GM12878 (cell line): Measurements from ENCODE around the gene ELOVL5. TPM values are rescaled to one million over a fixed set of nuclear protein-coding genes. Genes with fewer than 3 reads are reported as not detected.
A peak's percentile ranks its signal among the peaks of the same experiment; 100 is the strongest.

Experiments
- ATAC-seq: fragments of 200-7000 bp; cut with Tn5 transposase; 3 replicates; pipeline ENCODE4 v1.9.1; 2020; ENCODE audit warnings: mild to moderate bottlenecking, moderate library complexity
- BruUV-seq: library from RNA; stranded (reverse); fragments of 400-500 nt; replicated peaks from 2 replicates; lab custom pipeline; 2021; lab: Mats Ljungman, UMichigan
- CTCF ChIA-PET: fragments of 300-600 bp; sonication (Branson Sonifier 250); formaldehyde crosslinking; extraction: SDS; loops from one replicate; lab custom pipeline; 2021; ENCODE audit warnings: inconsistent platforms; lab: Yijun Ruan, JAX
- POLR2A ChIA-PET: fragments of 350-600 bp; formaldehyde crosslinking; extraction: SDS; loops from one replicate; lab custom pipeline; 2021; ENCODE audit warnings: inconsistent platforms; lab: Charles Lee
- RAD21 ChIA-PET: fragments of 300-600 bp; sonication (Branson Sonifier 250); formaldehyde crosslinking; loops from one replicate; lab custom pipeline; 2023; ENCODE audit warnings: antibody characterized with exemption; ENCODE audit not compliant: unreplicated experiment; lab: Charles Lee
- SMC1A ChIA-PET: fragments of 300-600 bp; sonication (Branson Sonifier 250); formaldehyde crosslinking; loops from one replicate; lab custom pipeline; 2023; ENCODE audit not compliant: unreplicated experiment, uncharacterized antibody; lab: Charles Lee
- DNase-seq: peaks from one replicate; pipeline ENCODE4 v3.0.0-alpha.2; 2011; ENCODE audit warnings: low read depth, low spot score
- FAIRE-seq: peaks from 3 replicates; lab custom pipeline; 2011; peaks lifted over from hg19 to GRCh38; lab: Jason Lieb, UNC
- H2AFZ ChIP-seq: 2 replicates; pipeline ENCODE4 v1.6.0; 2011; ENCODE audit warnings: low read depth, low read length, control low read depth; ENCODE audit not compliant: control insufficient read depth
- H3K27ac ChIP-seq: 2 replicates; pipeline ENCODE4 v1.5.1; 2011; ENCODE audit warnings: control low read depth; ENCODE audit not compliant: control insufficient read depth, insufficient read depth
- H3K27me3 ChIP-seq, 2 experiments: replicated peaks in 1 of 2; 2 replicates each; pipeline versions ENCODE4 v1.6.0 to v1.6.1; 2011; ENCODE audit warnings: low read length in 1 of 2; ENCODE audit not compliant: control insufficient read depth in 2 of 2, insufficient read depth in 2 of 2
- H3K36me3 ChIP-seq, 2 experiments: 2 replicates each; pipeline ENCODE4 v1.5.1; 2011; ENCODE audit warnings: low read length in 1 of 2; ENCODE audit not compliant: control insufficient read depth in 2 of 2, insufficient read depth in 2 of 2
- H3K4me1 ChIP-seq: 2 replicates; pipeline ENCODE4 v1.6.1; 2011; ENCODE audit warnings: mild to moderate bottlenecking, low read length, moderate library complexity, mixed read lengths; ENCODE audit not compliant: control insufficient read depth, insufficient read depth
- H3K4me2 ChIP-seq: 2 replicates; pipeline ENCODE4 v1.6.0; 2011; ENCODE audit warnings: control low read depth; ENCODE audit not compliant: control insufficient read depth, insufficient read depth
- H3K4me3 ChIP-seq: fragments of 200-600 bp; sonication (generic); 2 replicates; pipeline ENCODE4 v1.5.1; 2016
- H3K79me2 ChIP-seq: 2 replicates; pipeline ENCODE4 v1.6.0; 2011; ENCODE audit warnings: low read length; ENCODE audit not compliant: control insufficient read depth, insufficient read depth
- H3K9ac ChIP-seq: 2 replicates; pipeline ENCODE4 v1.8.0; 2011; ENCODE audit warnings: low read length, control low read depth, mixed read lengths; ENCODE audit not compliant: control insufficient read depth, insufficient read depth
- H3K9me3 ChIP-seq: replicated peaks from 3 replicates; pipeline ENCODE4 v1.5.1; 2011; ENCODE audit warnings: mild to moderate bottlenecking, low read length; ENCODE audit not compliant: control insufficient read depth, insufficient read depth
- H4K20me1 ChIP-seq: 2 replicates; pipeline ENCODE4 v1.6.0; 2011; ENCODE audit not compliant: control insufficient read depth, insufficient read depth
- CBFB ChIP-seq: IDR thresholded peaks from 2 replicates; pipeline ENCODE4 v1.6.1; 2016; ENCODE audit warnings: antibody characterized with exemption, low read depth
- DPF2 ChIP-seq: fragments of 450-650 bp; IDR thresholded peaks from 2 replicates; pipeline ENCODE4 v1.6.1; 2017; ENCODE audit warnings: mild to moderate bottlenecking
- FOS ChIP-seq: IDR thresholded peaks from 3 replicates; pipeline ENCODE4 v1.6.1; 2011; ENCODE audit warnings: borderline replicate concordance; ENCODE audit not compliant: insufficient read length; ENCODE audit errors: extremely low read depth
- GATAD2B ChIP-seq: fragments of 450-650 bp; conservative IDR thresholded peaks from 2 replicates; pipeline ENCODE4 v1.6.1; 2017; ENCODE audit warnings: low read depth, mild to moderate bottlenecking, moderate library complexity
- IKZF1 ChIP-seq: fragments of 450-650 bp; conservative IDR thresholded peaks from 2 replicates; pipeline ENCODE4 v1.6.1; 2017; ENCODE audit warnings: antibody characterized with exemption, mild to moderate bottlenecking
- IKZF2 ChIP-seq, 2 experiments: fragments of 450-650 bp; IDR thresholded peaks; 2 replicates each; pipeline ENCODE4 v1.6.1; 2017; ENCODE audit warnings: mild to moderate bottlenecking in 2 of 2, moderate library complexity in 2 of 2
- MTA2 ChIP-seq: fragments of 450-650 bp; IDR thresholded peaks from 2 replicates; pipeline ENCODE4 v1.6.1; 2016; ENCODE audit warnings: low read depth, mild to moderate bottlenecking, moderate library complexity
- NR2C1 ChIP-seq: fragments of 450-650 bp; IDR thresholded peaks from 2 replicates; pipeline ENCODE4 v1.6.1; 2017; ENCODE audit warnings: antibody characterized with exemption, mild to moderate bottlenecking, moderate library complexity
- NR2F1 ChIP-seq: fragments of 450-650 bp; conservative IDR thresholded peaks from 2 replicates; pipeline ENCODE4 v1.6.1; 2017; ENCODE audit warnings: mild to moderate bottlenecking
- POLR2A ChIP-seq: IDR thresholded peaks from 2 replicates; pipeline ENCODE4 v1.6.1; 2011; ENCODE audit warnings: low read depth, mild to moderate bottlenecking, low read length
- POU2F2 ChIP-seq: IDR thresholded peaks from 3 replicates; pipeline ENCODE4 v1.6.1; 2011; ENCODE audit warnings: low read depth, mild to moderate bottlenecking, low read length, borderline replicate concordance
- RUNX3 ChIP-seq: IDR thresholded peaks from 2 replicates; pipeline ENCODE4 v1.6.1; 2012; ENCODE audit warnings: low read length, inconsistent platforms
- SKIL ChIP-seq: fragments of 450-650 bp; IDR thresholded peaks from 2 replicates; pipeline ENCODE4 v1.6.1; 2017; ENCODE audit warnings: mild to moderate bottlenecking, low read depth, inconsistent platforms; ENCODE audit not compliant: poor library complexity, severe bottlenecking
- TAF1 ChIP-seq: IDR thresholded peaks from 2 replicates; pipeline ENCODE4 v1.6.1; 2011; ENCODE audit warnings: mild to moderate bottlenecking, low read depth, low read length, borderline replicate concordance
- ZNF217 ChIP-seq: fragments of 450-650 bp; IDR thresholded peaks from 2 replicates; pipeline ENCODE4 v1.6.1; 2017; ENCODE audit warnings: antibody characterized with exemption, mild to moderate bottlenecking
- ZNF24 ChIP-seq: fragments of 450-650 bp; IDR thresholded peaks from 2 replicates; pipeline ENCODE4 v1.6.1; 2017; ENCODE audit warnings: antibody characterized with exemption, mild to moderate bottlenecking
- WGBS: methylation state at CpG from one replicate; pipeline ENCODE4 v1.1.6; 2016; ENCODE audit warnings: low lambda C conversion rate; ENCODE audit not compliant: insufficient replicate concordance, insufficient coverage; ENCODE audit errors: missing lambda C conversion rate; 5-methylcytosine and 5-hydroxymethylcytosine counted together
- in situ Hi-C: fragments of 300-500 bp; cut with MboI; formaldehyde crosslinking; loops from 9 replicates; pipeline ENCODE4 v1.14.3; 2018; ENCODE audit warnings: mixed read lengths
- intact Hi-C: fragments of 100-400 bp; cut with micrococcal nuclease; formaldehyde crosslinking; loops from one replicate; pipeline ENCODE4 v1.14.2; 2022; ENCODE audit not compliant: unreplicated experiment
- polyA plus RNA-seq, 11 experiments: library from polyadenylated mRNA; depleted of rRNA in 4 of 11; unstranded in 6 of 11; stranded (reverse) in 5 of 11; fragments of >200 nt; fragmentation: Nextera tagmentation in 4 of 11; fragmentation: Illumina TruSeq in 1 of 11; extraction: Ambion mirVana in 4 of 11; extraction: Trizol in 1 of 11; gene quantifications; 1 replicate in 1 of 11; 2 replicates in 10 of 11; pipeline versions ENCODE4 v1.2.1 to v1.2.3, GENCODE V29; 2011 to 2016; ENCODE audit warnings: inconsistent platforms in 2 of 11, missing spikeins in 2 of 11, low read depth in 1 of 11
- total RNA-seq, 4 experiments: library from RNA; depleted of rRNA in 3 of 4; stranded (reverse); fragments of >200 nt in 3 of 4; fragmentation: Illumina TruSeq in 1 of 4; extraction: Trizol in 1 of 4; gene quantifications; 2 replicates each; pipeline versions ENCODE4 v1.2.1 to v1.2.3, GENCODE V29; 2013 to 2021

Gene ELOVL5
- total and polyA plus RNA-seq, 10 of the 15 experiments (the other 5 are each of a cell fraction or from before 2014, with no cell fraction given): 156 to 241 (median 196) TPM

- Histone ChIP-seq H3K27ac (no peak overlapping the region), H2AFZ (no peak overlapping the region), H3K36me3 (no peaks in the 10 kb centered on the region), H3K4me3 (no peak overlapping the region), H3K4me1 (peaks cover 17% of the 10 kb centered on the region), H3K79me2 (no peaks in the 10 kb centered on the region), H3K27me3 (no peaks in the 10 kb centered on the region; a peak in 1 of 4 replicates), H3K9me3 (no peaks in the 10 kb centered on the region; the same call in 2 of the 3 replicates), H3K9ac (no peak overlapping the region), H3K4me2 (no peak overlapping the region), H4K20me1 (no peaks in the 10 kb centered on the region)
- ATAC-seq: no peak
- intact Hi-C loops (loop anchor here (2.0 kb wide), 1 partner anchor 53 kb away; no protein-coding TSS in a partner anchor), in situ Hi-C loops (no loop called here)
- SMC1A ChIA-PET: interaction anchor here (0.7 to 1.4 kb wide), 9 partner anchors 10 to 186 kb away, joined by 3 to 4 read pairs (median 3); no protein-coding TSS in a partner anchor
- no TSS peak for BruUV-seq
- FAIRE-seq: no peak
- TF ChIP-seq ZNF24: peak; percentile 77
- TF ChIP-seq NR2F1: 0 out of 2 replicates have a peak, but pooled peaks have one; percentile 33
- TF ChIP-seq ZNF217: 0 out of 2 replicates have a peak, but pooled peaks have one; percentile 33
- TF ChIP-seq SKIL: peak; percentile 44
- 0 out of 2 replicates have a peak, but pooled peaks have one; percentile 16 for TF ChIP-seq NR2C1
- peak; percentile 96 for TF ChIP-seq MTA2
- TF ChIP-seq TAF1: no peak
- peak; percentile 37; the same call in 1 of the 2 replicates for TF ChIP-seq GATAD2B
- TF ChIP-seq POLR2A: no peak
- 0 out of 2 replicates have a peak, but pooled peaks have one; percentile 18 for TF ChIP-seq DPF2
- no peak for TF ChIP-seq POU2F2
- TF ChIP-seq RUNX3: no peak
- TF ChIP-seq IKZF2 (IDR thresholded peaks at IDR 0.05): peak; percentile 52 to 62; a peak in 2 of 4 replicates
- TF ChIP-seq FOS: no peak
- TF ChIP-seq IKZF1: 0 out of 2 replicates have a peak, but pooled peaks have one; percentile 24
- no peak for TF ChIP-seq CBFB
- POLR2A ChIA-PET: interaction anchor here (0.6 to 1.5 kb wide), 7 partner anchors 9 to 170 kb away, joined by 3 to 7 read pairs (median 5); partner anchors contain the start of gene ELOVL5
- 53% methylated on average over 7 of the region's 7 CpGs for WGBS
- RAD21 ChIA-PET: interaction anchor here (1.0 kb wide), 1 partner anchor 8 kb away, joined by 4 read pairs; the partner anchor contains the start of gene ELOVL5
- no peak for DNase-seq
- CTCF ChIA-PET: interaction anchor here (1.1 to 1.7 kb wide), 4 partner anchors 13 to 183 kb away, joined by 4 to 6 read pairs (median 4); no protein-coding TSS in a partner anchor
Observed at GRCh38 chr6:53357576-53358360, 9.0 kb upstream of the ELOVL5 start.
